GM21390 (cell line): ENCODE data around the gene RNF186.
"Not testable (repeated sequence)": the region's sequence is repeated elsewhere in the genome, so short reads cannot be mapped to it uniquely, and the experiment has no call there.

ENCODE experiments used
- ATAC-seq: cut with Tn5 transposase; IDR thresholded peaks from one replicate; pipeline ENCODE4 v1.9.1; 2021; ENCODE audit not compliant: unreplicated experiment

RNF186 gene

GRCh38 chr1:19825298-19825697 lies 10.2 kb upstream of the RNF186 start:
- ATAC-seq = no peak

GRCh38 chr1:19824541-19824940 lies 9.5 kb upstream of the RNF186 start:
- no peak for ATAC-seq

DNA sequence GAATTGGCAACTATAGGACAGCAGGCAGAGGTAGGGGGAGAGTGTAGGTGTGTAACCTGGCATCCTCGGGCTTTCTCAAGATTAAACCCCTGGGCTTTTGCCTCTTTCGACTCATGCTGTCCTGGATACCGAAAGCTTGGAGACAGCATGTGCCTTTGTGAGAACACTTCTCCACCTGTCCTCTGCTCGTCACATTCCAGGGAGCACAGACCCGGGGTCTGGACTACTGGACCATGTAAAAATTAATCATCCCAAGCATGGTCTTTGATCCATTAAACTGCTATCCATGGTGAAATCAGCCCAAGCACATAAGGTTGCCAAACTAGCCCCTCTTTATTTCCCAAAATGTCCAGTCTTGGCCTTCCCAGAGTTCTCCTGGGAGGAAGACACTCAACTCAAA lies 9.0 kb upstream of the RNF186 start:
- no peak for ATAC-seq

- ATAC-seq = no peak
Observed at GRCh38 chr1:19819701-19820100, 4.6 kb upstream of the RNF186 start.

DNA sequence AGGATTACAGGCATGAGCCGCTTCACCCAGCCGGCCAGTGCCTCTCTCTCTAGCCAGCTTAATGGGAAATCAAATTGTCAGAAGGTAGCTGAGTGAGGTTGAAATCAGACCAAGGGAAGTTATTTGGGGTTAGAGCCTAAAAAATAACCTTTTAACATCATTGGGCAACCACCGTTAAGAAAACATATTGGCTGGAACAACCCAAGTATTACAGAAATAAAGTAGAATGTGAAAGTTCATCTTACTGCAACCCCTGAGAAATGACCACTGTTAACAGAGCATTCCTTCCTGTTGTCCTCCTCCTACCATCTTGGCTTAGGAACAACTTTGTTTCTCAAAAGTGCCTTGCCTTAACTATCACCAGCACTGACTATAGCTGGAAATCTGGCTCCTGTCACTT lies 3.2 kb upstream of the RNF186 start:
- ATAC-seq = no peak

- no peak for ATAC-seq
Observed at GRCh38 chr1:19817160-19817559, 2.1 kb upstream of the RNF186 start.

GRCh38 chr1:19816737-19817086 lies 1.6 kb upstream of the RNF186 start:
- ATAC-seq = not testable (repeated sequence)

- no peak for ATAC-seq
Observed at GRCh38 chr1:19815801-19816736, 986 bp upstream of the RNF186 start.

GRCh38 chr1:19814244-19814661 lies 830 bp downstream of the RNF186 start:
- ATAC-seq = no peak

DNA sequence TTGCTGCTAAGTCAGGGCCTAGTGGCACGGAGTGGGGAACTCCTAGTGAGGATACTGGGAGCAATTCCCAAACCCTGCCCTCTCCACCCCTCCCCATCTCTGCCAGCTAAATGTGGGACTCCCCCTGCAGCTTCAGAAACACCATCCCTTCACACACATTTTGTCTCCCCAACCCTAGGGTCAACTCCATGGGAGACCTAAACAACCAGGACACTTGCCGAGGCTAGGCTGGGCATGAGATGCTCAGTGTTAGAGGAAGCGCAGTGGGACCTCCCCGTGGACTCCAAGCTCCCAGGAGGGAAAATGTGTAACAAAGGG lies 1.5 kb downstream of the RNF186 start:
- no peak for ATAC-seq

DNA sequence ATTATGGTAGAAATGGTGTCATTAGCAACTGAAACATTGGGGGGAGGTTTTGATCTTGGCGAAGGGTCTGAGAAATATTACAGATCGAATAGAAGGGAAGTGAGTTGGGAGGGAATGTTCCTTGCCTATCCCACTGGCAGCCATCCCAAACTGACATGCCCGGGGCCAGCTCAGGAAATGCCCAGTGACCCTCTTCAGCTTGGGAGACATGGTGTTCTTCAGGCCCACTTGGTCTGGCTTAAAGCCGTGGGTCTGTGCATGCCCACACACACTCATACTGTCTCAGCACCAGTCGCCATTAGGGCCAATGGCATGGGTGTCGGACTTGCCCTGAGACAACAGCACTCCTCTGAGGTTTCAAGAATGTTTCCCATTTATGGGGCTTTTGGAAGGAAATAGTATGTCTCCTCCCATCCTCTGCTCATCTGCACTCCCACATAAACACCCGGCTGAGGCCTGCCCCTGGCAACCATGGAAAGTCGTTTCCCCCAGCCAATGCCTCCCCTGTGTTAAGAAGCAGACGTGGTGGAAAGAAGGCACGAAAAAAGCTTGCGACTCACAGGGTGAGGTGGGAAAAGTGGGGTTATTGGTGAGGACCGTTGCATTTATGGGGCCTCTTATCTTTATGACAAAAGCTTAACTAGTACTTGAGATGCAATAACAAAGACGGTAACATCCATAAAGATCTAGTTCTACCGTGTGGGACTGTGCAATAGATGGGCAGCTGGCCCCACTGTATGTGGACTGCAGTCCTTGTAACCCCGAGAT lies 2.0 kb downstream of the RNF186 start:
- ATAC-seq = no peak

GRCh38 chr1:19811206-19811851 lies 3.8 kb downstream of the RNF186 start:
- ATAC-seq = no peak

DNA sequence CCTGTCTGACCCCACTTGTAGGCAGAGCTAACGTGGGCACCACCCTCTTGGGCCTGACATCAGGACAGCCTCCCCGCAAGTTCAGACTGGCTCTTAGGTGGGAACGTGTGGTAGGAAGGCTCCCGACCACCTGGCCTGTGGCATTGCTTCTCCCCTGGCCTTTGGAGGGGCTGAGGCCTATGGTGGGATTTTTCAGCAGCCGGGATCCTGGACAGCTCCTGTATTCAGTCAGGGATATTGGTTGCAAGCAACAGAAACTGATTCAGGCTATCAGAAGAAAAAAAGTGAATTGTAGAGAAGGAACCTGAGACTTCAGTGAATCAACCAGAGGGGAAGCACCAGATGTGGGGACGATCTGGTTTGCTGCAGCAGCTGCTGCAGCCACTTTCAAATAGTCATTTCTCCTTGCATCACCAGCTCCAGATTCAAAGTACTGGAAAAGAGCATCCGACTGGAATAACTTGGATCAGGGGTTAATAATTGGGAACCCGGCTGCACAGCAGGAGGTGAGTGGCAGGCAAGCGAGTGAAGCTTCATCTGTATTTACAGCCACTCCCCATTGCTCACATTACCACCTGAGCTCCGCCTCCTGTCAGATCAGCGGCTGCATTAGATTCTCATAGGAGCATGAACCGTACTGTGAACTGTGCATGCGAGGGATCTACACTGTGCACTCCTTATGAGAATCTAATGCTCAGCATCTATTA lies 5.9 kb downstream of the RNF186 start:
- ATAC-seq = no peak

DNA sequence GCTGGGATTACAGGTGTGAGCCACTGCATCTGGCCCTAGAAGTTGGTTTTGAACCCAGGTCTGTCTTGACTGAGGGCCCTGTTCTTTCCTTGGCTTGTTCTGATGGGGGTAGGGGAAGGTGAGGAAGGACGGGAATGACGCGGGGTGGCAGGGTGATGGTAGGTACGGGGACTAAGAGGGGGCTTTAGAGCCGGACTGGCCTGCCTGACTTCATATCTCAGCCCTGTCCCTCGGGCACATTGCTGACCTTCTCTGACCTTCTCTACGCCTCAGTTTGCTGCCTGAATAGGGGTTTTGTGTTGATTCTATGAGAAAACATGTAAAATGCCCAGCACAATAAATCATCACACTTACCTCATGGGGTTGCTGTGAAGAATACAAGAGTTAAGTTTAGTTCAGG lies 6.7 kb downstream of the RNF186 start:
- ATAC-seq = no peak

DNA sequence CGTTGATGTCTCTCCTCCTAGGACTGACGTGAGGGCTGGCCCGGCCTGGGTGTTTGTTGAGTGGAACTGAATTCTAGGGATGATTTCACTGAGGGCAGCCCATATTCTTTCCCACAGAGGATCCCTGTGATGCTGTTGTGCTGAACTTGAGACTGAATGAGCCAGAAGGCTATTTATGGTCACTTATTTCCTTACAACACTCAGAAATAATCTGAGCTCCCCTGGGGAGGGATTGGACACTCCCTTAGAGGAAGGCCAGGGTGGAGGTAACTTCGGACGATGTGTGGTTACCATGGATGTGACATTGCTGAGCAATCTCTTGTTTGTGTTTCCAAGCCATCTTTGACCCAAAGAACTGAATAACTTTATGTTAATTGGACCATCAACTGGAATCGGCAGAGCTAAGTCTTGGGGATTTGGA lies 10.2 kb downstream of the RNF186 start:
- no peak for ATAC-seq

DNA sequence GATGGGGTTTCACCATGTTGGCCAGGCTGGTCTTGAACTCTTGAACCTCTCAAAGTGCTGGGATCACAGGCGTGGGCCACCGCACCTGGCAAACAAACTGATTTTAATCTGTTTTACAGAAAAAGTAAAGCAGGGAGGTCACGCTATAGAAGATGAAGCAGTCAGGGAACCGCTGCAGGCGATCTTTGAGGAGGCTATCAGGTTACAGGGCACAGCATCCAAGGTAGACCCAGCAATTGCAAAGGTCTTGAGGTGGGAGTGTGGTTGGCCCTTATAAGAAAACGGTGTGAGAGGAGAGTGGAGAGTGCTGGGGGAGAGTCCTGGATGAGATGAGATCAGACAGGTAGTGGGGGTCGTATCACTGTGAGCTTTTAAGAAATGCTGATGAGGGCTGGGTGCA lies 12.8 kb downstream of the RNF186 start:
- no peak for ATAC-seq

- peak; percentile 47 for ATAC-seq
Observed at GRCh38 chr1:19800076-19800804, 14.8 kb downstream of the RNF186 start.

DNA sequence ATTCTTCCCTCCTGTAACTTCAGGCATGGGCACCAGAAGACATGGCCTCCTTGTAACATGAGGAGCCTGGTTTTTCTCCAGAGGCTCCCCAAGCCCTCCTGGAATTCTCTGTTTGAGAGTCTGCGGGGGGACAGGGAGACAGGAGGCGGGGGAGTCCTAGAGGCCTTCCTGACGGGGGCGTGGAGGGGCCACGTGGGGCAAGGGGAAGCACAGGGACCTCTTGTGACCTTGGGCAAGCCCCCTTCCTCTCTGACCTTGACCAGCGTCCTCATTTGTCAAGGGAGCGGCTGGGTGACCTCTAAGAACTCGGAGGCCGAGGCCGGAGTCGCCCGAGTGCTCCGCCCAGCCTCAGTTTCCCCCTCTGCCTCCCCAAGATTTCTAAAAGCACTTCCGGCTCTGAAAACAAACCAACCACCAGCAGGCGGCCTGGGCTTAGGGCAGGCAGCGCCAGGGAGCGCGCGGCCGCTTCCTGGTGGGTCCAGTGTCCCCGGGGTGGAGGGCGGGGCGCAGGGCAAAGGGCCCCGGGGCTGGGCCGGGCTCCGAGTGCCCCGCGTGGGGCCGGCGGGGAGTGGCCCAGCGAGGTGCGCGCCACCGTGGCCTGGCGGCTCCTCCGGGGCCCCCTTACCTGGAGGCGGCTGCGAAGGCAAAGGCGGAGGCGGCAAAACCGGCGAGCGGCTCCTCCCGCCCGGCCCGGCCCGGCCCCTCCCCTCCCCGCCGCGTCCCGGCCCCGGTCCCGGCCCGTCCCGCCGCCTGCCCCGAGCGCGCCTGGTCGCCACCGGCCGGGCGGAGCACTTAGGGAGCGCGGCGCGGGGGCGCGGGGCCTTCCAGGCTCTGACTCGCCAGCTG lies 15.6 kb downstream of the RNF186 start, which contains the start of gene TMCO4:
TSS of gene TMCO4 (minus strand) at position 687 of the 846 bp plus-strand sequence. CDS start 19,158 bp downstream, outside the sequence.
- peak; percentile 60 for ATAC-seq

DNA sequence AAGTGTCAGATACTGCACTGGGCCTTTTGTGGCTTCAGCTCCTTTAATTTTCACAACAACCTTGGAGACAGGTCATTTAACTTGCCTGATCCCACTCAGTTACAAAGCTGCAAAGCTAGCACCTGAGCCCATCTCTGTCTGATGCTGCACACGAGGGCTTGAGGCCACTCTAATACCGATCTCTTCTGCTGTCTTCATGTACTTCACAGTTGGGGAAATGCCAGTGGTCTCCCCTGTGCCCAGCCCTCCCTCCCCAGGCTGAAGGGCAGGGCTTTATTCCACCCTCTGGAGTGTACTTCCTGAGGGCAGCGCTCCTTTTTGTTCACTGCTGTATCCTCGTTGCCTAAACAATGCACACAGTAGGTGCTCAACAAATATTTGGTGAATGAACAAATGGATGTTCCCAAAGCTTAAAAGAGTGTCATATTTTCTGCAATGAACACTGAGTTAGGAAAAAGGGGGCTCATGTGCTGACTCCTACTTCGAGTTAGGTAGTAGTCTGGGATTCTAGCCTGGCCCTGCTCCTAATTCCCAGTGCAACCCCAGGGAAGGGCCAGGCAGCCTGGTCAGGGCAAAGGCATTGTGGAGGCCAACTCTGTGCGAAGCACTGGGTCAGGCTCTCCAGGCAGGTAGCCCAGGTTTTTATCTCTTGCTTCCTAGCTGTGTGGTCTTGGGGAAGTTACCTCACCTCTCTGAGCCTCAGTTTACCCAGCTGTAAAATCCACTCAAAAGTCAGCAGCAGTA lies 16.4 kb downstream of the RNF186 start:
- ATAC-seq = no peak
